Keratinocyte (primary cell): ENCODE results near the gene PRRG1.

ENCODE experiments used
- CTCF ChIP-seq, 3 experiments: IDR thresholded peaks in 1 of 3; conservative IDR thresholded peaks in 1 of 3; optimal IDR thresholded peaks in 1 of 3; 2 replicates in 2 of 3; 3 replicates in 1 of 3; pipeline versions ENCODE3 to v1.5.1; 2011; ENCODE audit warnings: low read length in 3 of 3, mild to moderate bottlenecking in 3 of 3, moderate library complexity in 2 of 3, control low read depth in 1 of 3, inconsistent platforms in 1 of 3; ENCODE audit not compliant: insufficient read depth in 2 of 3; ENCODE audit errors: extremely low read depth in 1 of 3
- EZH2 ChIP-seq: IDR thresholded peaks from one replicate; pipeline ENCODE4 v1.6.1; 2012; ENCODE audit warnings: inconsistent platforms, mild to moderate bottlenecking, low read length, moderate library complexity

GRCh38 chrX:37347420-37347819 lies 1.7 kb upstream of the PRRG1 start:
- TF ChIP-seq CTCF (optimal IDR thresholded peaks at IDR 0.05 in 1 of 3, IDR thresholded peaks at IDR 0.05 in 1 of 3, conservative IDR thresholded peaks at IDR 0.05 in 1 of 3; ENCODE audit: extremely low read depth in 1 of 3, insufficient read depth in 2 of 3, low read length in 3 of 3) (no peak), EZH2 (no peak)
